GM19238 (cell line): ENCODE measurements around the gene AFF3.
"Not testable (repeated sequence)": the region's sequence is repeated elsewhere in the genome, so short reads cannot be mapped to it uniquely, and the experiment has no call there.

Experiments
- DNase-seq: peaks from one replicate; pipeline ENCODE4 v3.0.0; 2011; ENCODE audit warnings: low spot score; ENCODE audit not compliant: insufficient read length

Gene AFF3

DNA sequence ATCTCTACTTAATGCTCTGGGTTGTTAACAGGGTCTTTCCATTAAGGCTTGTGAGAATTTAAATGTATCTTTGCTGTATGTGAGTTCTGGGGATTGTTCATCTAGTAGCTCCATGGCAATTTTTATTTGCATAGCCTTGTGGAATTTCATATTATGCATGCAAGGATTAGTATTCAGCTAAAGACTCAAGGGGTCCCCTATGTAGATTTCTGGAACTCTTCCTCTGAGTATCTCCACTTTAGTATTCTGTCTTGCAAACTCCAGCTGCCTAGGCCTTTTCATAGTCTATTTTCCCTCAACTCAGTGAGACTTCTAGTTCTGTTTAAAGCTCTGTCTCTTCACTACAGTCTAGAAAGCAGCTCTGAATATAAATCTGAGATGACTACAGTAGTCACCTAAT, 348.0 kb downstream of the AFF3 start:
- no peak for DNase-seq

DNA sequence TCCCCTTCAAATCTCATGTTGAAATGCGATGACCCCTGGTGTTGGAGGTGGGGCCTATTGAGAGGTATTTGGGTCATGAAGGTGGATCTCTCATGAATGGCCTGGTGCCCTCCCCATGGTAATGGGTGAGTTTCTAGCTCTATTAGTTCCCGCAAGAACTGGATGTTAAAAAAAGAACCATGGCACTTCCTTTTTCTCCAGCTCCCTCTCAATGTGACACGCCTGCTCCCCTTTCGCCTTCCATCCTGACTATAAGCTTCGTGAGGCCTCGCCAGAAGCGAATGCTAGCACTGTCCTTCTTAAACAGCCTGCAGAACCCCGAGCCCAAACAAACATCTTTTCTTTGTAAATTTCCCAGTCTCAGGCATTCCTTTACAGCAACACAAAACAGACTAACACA, 349.4 kb downstream of the AFF3 start:
- DNase-seq: no peak

DNA sequence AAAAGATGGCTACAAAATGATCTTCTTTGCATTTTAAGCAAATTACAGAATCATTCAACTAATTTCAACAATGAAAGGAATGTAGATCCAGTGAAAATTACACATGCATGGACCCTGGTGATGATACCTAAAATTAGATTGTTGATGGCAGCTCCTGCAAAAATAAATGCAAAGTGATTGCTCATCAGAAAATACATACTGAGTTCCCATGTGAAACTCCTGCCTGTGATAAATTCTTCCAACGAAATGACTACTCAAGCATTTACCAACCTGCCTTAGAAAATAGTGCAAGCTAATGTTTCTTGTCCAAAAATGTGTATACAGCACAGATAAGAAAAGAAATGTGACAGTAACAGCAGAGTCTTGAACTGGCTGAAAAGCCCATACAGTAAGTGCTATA, 352.5 kb downstream of the AFF3 start:
- DNase-seq: no peak

DNA sequence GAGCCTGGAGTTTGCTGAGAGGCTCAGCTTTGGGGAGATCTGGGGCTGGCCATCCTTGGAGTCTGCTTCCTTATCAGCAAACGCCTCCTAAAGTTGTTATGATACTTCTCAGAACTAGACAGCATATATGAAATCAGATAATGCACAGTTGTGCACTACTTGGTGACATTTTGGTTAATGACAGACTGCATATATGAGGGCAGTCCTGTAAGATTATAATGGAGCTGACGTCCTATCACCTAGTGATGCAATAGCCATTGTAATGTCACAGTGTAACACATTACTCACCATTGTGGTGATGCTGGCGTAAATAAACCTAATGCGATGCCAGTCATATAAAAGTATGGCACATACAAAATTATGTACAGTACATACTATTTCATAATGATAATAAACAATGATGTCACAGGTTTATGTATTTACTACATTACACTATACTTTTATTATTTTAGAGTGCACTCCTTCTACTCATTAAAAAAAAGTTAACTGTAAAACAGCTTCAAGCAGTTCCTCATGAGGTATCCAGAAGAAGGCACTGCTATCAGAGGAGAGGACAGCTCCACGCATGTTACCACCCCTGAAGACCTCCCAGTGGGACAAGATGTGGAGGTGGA, 354.5 kb downstream of the AFF3 start:
- DNase-seq: no peak

DNA sequence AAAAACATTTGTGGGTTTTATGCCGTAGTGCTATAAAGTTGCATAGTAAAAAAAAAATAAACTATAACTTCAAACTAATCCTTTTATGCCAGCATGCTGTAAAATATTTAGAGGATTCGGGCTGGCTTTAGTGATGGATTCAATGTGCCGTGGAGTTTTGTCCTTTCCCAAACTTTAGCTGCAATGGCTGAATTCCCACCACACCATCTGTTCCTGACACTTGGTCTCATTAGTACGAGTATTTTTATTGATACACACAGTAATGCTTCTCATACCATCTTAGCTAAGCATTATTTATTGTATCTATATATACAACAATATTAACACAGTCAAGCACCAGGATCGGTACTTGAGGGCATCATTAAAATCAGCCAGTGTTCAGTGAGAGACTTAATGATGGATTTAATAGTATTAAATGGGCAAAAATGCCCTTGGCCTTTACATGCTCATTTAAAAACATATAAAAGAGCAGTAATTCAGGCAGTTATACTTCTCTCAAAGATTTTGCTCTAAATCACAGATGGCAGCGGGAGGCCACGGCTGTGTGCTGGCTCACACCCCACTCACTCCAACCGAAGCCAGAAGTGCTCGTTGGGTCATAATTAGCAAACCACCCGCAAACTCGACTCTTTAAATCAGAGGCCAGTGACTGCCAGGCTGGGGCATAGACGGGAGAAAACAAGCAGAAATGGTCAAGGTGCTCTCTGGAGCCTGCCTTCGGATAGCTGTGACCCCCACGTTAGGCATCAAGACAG, 355.6 kb downstream of the AFF3 start:
- no peak for DNase-seq

DNA sequence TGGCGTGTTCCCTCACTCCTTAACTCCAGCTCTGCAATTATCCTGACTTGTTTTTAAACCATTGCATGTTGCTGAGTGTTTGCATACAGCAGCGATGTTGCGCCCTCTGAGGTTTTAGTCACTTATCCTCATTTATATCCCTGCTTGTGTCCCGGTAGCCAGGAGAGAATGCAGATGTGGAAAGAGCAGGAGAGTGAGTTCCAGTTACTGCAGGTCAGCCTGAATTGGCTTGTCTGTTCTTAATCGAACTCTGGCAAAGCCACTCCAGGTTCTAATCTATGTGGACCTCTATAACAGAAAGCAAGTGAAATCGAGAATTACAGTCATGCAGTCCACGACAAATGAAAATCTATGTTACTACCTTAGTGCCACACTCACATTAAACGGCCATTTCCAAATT, 357.4 kb downstream of the AFF3 start:
- DNase-seq: no peak

DNA sequence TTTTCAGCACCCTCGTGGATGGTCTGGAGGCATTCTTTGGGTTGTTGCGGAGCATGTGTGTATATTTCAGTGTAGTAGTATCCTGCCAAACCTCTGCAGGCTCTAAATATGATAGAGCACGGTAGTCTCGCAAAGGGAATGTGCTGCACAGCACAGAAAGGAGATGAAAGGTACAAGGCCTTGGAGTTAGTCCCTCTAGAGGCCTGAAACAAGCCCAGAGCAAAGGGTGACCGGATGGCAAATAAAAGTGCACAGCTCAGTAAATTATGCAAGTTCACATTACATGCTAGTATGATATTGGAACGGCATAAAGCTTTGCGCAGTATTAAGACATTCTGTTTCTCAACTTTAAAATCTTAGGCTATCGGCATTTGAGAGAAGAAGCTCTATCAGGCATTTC, 358.1 kb downstream of the AFF3 start:
- no peak for DNase-seq

DNA sequence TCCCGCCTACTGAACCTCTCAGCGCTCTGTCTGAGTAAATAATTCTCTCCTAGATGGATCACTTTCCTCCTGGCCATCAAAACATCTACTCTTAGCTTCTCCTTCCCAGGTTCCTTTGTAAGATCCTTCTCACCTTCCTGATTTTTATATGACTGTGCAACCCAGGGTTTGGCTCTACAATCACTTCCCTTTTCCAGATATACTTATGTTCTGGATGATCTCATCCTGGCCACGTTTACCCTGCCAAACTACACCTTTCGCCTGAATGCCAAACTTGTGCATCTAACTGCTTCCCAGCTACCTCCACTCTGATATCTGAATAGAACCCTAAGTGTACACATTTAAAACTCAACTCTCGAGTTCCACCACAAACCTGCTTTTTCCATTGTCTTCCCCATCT, 362.1 kb downstream of the AFF3 start:
- no peak for DNase-seq

DNA sequence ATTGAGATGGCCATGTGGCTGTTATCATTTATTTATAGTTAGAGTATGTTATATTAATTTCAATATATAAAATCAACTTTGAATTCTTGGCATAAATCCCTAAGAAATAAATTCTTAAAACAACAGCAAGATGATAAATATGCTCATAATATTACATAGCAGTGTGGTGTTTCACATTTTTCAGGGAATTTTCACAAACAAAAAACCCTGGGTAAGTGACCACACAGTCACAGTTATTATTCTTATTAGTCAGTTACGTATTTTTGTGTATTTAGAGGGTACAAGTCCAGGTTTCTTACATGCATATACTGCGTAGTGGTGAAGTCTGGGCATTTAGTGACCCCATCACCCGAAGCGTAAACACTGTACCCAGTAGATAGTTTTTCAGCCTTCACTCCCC, 363.1 kb downstream of the AFF3 start:
- no peak for DNase-seq

DNA sequence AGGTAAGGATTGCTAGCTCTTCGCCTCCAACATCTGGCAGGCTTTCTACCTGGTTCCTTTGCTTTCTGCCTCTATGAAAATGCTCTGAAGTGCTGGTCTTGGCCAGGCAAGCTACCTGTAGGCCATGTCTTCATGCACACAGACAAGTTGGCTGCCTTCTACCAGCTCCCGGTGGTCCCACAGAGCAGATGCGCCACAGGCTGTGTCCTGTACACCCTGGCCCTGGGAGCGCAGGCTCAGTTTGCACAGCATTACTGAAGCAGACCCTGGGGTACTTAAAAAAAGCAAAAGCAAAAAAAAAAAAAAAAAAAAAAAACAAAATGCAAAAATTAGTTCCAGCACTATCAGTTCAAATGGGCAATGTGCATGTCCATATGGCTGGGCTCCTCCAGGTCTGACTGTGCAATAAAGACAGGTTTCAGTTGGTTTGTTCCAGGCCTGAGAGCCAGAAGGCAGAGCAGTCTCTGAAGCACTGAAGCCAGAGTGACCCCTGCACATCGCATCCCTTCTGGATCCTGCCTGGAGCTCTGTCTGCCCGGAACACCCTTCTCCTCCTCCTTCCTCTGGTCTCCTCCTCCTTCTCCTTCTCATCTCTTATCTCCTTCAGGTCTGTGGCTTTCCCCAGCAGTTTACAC, 364.6 kb downstream of the AFF3 start:
- DNase-seq: no peak

DNA sequence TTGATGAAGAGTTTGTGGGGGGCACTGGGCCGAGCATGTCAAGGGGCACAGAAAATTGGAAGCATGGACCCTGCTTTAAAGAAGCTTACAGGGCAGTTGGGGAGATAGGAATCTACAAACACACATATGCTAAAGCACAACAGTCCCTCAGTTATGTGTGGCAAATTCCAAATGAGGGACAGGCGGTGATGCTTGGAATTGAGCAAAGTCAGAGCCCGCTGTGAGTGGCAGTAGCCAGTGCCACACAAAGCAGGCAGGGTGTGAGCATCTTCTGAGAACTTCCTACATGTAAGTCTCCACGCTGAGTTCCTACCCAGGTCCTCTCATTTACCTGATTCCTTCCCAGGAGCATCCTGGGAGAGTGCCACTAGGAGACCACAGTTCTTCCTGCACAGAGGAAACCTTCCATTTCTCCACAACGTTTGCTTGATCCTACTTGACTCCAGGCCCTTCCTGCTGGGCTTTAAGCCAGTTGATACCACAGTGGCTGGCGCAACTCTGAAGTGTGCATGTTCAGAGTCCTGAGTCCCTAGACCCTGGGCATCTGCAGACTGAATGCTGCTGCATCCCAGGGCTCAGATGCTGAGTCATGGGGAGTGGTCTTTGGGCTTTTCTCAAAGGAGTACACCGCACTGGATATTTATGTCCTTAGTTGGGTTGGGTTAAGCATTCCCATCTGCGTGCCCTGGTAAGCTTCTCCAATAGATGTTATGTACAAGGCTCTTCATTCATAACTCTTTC, 365.3 kb downstream of the AFF3 start:
- DNase-seq: no peak

DNA sequence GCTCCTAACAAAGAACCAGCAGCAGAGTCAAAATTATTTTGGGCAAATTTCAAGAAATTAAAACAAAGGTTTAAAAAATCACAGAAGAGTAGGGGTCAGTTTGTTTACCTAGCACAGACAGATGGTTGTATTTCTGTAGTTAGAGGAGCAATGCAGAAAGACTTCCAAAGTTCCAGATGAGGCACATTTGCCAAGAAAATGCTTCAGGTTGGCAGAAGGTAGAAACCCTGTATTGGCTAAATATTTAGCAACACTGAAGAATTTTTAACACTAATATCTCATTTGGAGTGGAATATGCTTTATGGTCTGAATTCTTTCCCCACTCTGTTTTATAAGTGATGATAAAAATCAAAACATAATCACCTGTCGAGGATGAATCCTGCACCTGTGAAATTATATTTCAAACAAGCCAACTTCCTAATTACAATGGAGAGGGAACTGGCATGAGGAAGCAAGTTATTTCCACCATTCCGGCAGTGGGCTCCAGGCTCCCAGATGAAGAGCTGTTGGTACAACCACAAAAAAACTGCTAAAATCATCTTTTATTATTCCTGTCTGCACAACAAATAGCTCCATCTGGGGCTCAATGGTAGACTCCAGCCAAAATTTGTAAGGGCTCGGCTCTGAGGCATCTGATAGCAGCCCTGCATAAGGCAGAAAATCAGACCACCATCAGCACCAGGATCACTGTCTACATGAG, 366.0 kb downstream of the AFF3 start:
- no peak for DNase-seq

DNA sequence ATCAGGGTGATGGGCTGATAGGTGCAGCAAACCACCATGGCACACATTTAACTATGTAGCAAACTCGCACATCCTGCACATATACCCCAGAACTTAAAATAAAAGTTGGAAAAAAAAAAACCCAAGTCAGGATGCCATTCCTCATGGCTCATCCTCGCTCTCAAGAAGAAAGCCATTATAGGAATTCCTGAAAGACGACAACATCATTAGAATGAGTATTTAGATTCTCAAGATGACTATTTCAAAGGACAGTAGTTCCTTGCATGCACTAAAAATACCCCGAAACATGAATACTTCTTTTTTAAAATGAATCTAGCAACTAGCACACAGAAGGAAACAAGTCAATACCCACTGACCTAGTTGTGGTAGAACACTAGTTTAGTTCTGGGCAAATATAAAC, 366.8 kb downstream of the AFF3 start:
- no peak for DNase-seq

DNA sequence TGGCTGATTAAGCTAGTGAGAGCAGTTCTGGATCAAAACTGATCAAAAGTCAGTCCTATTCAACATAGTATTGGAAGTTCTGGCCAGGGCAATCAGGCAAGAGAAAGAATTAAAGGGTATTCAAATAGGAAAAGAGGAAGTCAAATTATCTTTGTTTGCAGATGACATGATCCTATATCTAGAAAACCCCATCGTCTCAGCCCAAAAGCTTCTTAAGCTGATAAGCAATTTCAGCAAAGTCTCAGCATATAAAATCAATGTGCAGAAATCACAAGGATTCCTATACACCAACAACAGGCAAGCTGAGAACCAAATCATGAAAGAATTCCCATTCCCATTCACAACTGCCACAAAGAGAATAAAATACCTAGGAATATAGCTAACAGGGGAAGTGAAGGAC, 368.7 kb downstream of the AFF3 start:
- not testable (repeated sequence) for DNase-seq

DNA sequence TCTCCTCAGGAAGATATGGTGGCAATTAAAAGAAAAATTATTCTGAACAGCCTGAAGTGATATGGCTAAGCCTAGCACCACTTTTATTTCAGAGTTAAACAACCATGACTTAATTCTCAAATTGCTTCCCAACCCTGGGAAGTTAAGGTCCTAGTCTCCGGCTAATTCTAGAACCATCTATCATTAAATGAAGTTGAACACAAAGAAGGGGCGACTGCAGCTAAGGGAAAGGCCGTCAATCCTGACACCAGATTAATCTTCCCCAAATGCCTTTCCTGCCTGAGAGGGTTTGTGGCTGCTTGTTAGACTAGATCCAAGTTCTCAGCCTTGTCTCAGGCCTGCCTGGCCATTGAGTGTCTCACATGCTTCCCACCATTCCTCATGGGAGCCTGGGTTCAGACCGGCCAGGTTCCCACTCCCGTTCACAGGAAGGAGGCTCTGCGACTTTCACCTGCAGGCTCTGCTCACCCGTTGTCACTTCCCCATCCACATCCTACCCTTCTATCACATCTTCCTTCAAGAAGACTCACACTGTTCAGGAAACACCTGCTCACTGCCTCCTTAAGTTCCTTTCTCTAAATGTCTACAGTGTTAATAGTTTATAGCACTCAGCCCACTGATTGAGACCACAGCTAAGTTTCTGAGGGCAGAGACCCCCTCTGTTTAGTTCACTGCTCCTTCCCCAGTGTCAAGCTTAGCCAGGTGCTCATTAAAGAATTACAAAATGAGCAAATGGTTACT, 369.6 kb downstream of the AFF3 start:
- no peak for DNase-seq

DNA sequence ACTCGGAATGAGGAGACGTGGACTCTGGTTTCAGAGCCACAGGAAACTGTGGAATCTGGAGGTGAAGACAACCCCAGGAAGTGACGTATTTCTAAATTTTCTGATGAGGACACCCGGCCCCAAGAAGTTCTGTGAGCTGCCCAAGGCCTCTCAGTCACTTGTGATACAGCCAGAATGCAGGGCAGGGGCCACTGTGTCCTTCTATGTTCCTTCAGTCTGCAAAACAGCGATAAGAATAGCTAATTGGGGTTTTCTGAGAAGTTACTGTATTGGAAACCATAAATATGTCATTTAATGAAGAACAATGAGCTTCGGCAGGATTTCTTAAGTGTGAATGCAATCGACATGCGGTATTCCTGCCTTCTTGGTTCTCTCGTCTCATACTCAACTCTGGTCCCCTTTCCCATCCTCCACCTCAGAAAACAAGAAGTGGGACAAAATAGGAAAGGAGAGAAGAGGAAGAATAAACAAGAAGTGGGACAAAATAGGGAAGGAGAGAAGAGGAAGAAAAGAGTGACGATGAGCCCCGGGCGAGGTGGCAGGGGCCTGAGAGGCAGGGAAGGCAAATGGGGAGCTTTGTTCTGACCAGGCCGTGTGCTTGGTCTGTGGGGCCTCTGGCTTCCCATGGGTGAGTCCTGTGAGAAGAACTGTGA, 370.6 kb downstream of the AFF3 start:
- DNase-seq: no peak

DNA sequence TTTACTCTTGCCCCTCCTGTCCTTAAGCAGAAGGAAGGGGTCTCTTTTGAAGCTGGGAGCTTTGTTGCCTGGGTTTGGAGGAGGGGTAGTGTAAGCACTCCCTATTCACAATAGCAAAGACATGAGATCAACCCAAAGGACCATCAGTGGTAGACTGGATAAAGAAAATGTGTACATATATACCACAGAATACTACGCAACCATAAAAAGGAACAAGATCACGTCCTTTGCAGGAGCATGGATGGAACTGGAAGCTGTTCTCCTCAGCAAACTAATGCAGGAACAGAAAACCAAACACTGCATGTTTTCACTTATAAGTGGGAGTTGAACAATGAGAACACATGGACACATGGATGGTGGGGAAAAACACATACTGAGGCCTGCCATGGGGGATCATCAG, 371.5 kb downstream of the AFF3 start:
- DNase-seq: no peak

DNA sequence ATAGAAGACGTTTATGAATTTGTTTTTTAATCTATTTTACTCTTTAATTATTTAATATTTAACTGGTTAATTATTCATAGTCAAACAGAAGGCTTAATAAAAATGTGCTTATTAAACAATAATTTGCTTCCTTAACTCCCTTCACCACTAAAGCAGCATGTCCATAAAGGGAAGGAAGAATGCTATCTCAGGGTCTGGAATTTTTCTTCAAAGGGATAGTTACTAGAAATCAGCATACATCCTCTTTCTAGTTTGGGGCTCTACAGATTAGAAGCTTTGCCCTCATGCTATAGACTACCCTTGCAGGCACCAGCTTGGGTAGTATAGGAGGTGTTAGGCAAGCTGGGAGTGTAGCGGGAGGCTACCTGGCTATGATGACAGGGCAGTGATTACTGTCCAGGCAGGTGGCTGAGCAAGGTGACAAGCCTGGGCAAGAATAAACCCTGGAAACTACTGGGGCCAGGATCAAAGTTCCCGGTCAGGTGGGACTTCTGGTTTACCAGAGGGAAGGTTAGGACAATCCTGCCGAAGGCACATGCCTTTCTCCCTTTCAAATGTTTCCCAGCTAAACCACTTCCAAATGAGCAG, 376.6 kb downstream of the AFF3 start:
- no peak for DNase-seq

DNA sequence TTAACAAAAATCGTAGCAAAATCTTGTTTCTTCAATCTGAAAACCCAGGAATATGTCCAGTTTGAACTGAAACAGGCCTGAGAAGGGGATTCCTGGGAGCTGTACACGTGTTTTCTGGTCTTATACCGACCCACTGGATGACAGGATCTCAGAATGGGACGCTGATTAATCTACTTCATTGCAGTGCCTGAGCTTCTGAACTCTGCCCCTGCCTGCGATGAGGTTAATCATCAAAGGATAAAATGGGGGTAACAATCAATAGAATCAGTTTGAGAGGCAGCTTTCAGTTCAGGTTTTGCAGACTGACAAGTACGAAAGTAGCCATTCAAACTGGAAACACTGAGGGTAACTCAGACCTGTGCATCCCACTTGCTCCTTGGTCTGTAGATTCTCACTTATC, 378.6 kb downstream of the AFF3 start:
- no peak for DNase-seq

DNA sequence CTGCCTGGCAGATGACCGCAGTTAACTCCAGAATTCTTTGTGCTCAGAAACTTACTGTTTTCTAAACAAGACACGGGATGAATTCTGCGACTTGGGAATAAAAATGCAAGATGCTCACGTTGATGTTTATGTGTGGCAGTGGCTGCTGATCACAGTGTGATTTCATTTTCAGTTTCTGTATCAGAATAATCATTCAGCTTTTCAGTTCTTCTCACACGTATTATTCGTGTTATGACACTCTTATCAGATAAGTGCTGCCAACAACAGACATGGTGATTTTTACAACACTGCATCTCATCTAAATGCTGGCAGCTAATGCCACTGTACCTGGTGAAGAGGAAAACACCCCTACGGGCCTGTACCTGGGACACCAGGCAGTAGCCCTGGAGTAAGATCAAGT, 379.7 kb downstream of the AFF3 start:
- no peak for DNase-seq
